K562 (cell line): Measurements from ENCODE around the gene NSUN6. TPM values are rescaled to one million over a fixed set of nuclear protein-coding genes. Genes with fewer than 3 reads are reported as not detected.

Source experiments
- ATAC-seq: fragments of 200-7000 bp; cut with Tn5 transposase; 3 replicates; pipeline ENCODE4 v1.9.1; 2020; ENCODE audit warnings: moderate library complexity
- BruUV-seq: library from RNA; stranded (reverse); fragments of 400-500 nt; replicated peaks from 2 replicates; lab custom pipeline; 2021; lab: Mats Ljungman, UMichigan
- CTCF ChIA-PET: fragments of 300-600 bp; formaldehyde crosslinking; extraction: SDS; loops from one replicate; lab custom pipeline; 2021; ENCODE audit warnings: low intra/inter-chr PET ratio; lab: Yijun Ruan, JAX
- POLR2A ChIA-PET: fragments of 300-600, 350-650 bp; sonication (Branson Sonifier 250); formaldehyde crosslinking; extraction: SDS; loops from one replicate; lab custom pipeline; 2021; ENCODE audit warnings: antibody characterized with exemption, inconsistent platforms; lab: Yijun Ruan, JAX
- DNase-seq, 4 experiments: peaks; one replicate each; pipeline versions ENCODE4 v3.0.0 to v3.0.0-alpha.2; 2011 to 2018; ENCODE audit warnings: low spot score in 3 of 4, mixed read lengths in 3 of 4; ENCODE audit errors: extremely low read depth in 1 of 4
- FAIRE-seq: peaks from 2 replicates; lab custom pipeline; 2011; peaks lifted over from hg19 to GRCh38; lab: Jason Lieb, UNC
- H2AFZ ChIP-seq: 2 replicates; pipeline ENCODE4 v1.6.0; 2011; ENCODE audit warnings: low read depth, low read length, control low read depth, inconsistent platforms
- H3K27ac ChIP-seq: fragments of 200-600 bp; 3 replicates; pipeline ENCODE4 v1.8.0; 2011; ENCODE audit warnings: low read depth, mild to moderate bottlenecking, control low read depth, inconsistent platforms, low read length, moderate library complexity, mixed read lengths; ENCODE audit errors: extremely low read depth
- H3K27me3 ChIP-seq, 2 experiments: fragments of 300-600 bp in 1 of 2; 2 replicates in 1 of 2; 3 replicates in 1 of 2; pipeline versions ENCODE4 v1.6.0 to v1.8.0; 2011; ENCODE audit warnings: inconsistent platforms in 2 of 2, low read length in 2 of 2, mild to moderate bottlenecking in 1 of 2, mixed read lengths in 1 of 2, moderate library complexity in 1 of 2; ENCODE audit not compliant: control insufficient read depth in 2 of 2, insufficient read depth in 2 of 2
- H3K36me3 ChIP-seq: fragments of 300-600 bp; 3 replicates; pipeline ENCODE4 v1.8.0; 2011; ENCODE audit warnings: mild to moderate bottlenecking, low read length, inconsistent platforms; ENCODE audit not compliant: control insufficient read depth, insufficient read depth
- H3K4me1 ChIP-seq, 2 experiments: fragments of 200-600 bp in 1 of 2; replicated peaks in 1 of 2; 2 replicates in 1 of 2; 3 replicates in 1 of 2; pipeline versions ENCODE4 v1.5.1 to v1.8.0; 2011; ENCODE audit warnings: inconsistent platforms in 2 of 2, low read length in 2 of 2, mild to moderate bottlenecking in 1 of 2, mixed read lengths in 1 of 2, moderate library complexity in 1 of 2; ENCODE audit not compliant: control insufficient read depth in 2 of 2, insufficient read depth in 2 of 2
- H3K4me2 ChIP-seq: 2 replicates; pipeline ENCODE4 v1.6.1; 2011; ENCODE audit warnings: low read length, control low read depth, inconsistent platforms, mixed read lengths; ENCODE audit not compliant: insufficient read depth
- H3K4me3 ChIP-seq: fragments of 200-600 bp; sonication (generic), shearing (Covaris generic); 2 replicates; pipeline ENCODE4 v1.5.1; 2016; ENCODE audit warnings: control low read depth, inconsistent platforms
- H3K79me2 ChIP-seq: fragments of 200-600 bp; 3 replicates; pipeline ENCODE4 v1.8.0; 2011; ENCODE audit warnings: low read length, inconsistent platforms; ENCODE audit not compliant: control insufficient read depth, insufficient read depth
- H3K9ac ChIP-seq, 2 experiments: 2 replicates each; pipeline versions ENCODE4 v1.6.0 to v1.6.1; 2011; ENCODE audit warnings: low read depth in 2 of 2, low read length in 2 of 2, control low read depth in 1 of 2, inconsistent platforms in 1 of 2, mild to moderate bottlenecking in 1 of 2, mixed read lengths in 1 of 2; ENCODE audit not compliant: insufficient read depth in 1 of 2
- H3K9me1 ChIP-seq: one replicate; pipeline ENCODE4 v1.6.0; 2011; ENCODE audit warnings: inconsistent platforms, mild to moderate bottlenecking, low read length, moderate library complexity; ENCODE audit not compliant: control insufficient read depth, insufficient read depth
- H3K9me3 ChIP-seq: replicated peaks from 2 replicates; pipeline ENCODE4 v1.5.1; 2011; ENCODE audit warnings: low read depth, low read length, inconsistent platforms; ENCODE audit not compliant: control insufficient read depth, insufficient read depth
- H4K20me1 ChIP-seq: replicated peaks from 2 replicates; pipeline ENCODE4 v1.6.1; 2011; ENCODE audit warnings: low read length, inconsistent platforms, mixed read lengths; ENCODE audit not compliant: control insufficient read depth, insufficient read depth
- ARID1B ChIP-seq: fragments of 450-650 bp; IDR thresholded peaks from 2 replicates; pipeline ENCODE4 v1.6.1; 2016; ENCODE audit warnings: antibody characterized with exemption, mild to moderate bottlenecking, inconsistent platforms
- EP300 ChIP-seq: IDR thresholded peaks from 2 replicates; pipeline ENCODE4 v1.6.1; 2012; ENCODE audit warnings: low read length, improper control_type of control experiment
- ESRRA ChIP-seq: fragments of 450-650 bp; IDR thresholded peaks from 2 replicates; pipeline ENCODE4 v1.6.1; 2014; ENCODE audit warnings: low read depth, mild to moderate bottlenecking, moderate library complexity, borderline replicate concordance
- FOXP4 ChIP-seq: sonication (generic); formaldehyde crosslinking; IDR thresholded peaks from 2 replicates; pipeline ENCODE4 v1.8.0; 2022; ENCODE audit warnings: mild to moderate bottlenecking, missing genetic modification reagents, borderline replicate concordance
- GMEB1 ChIP-seq: fragments of 250-450 bp; sonication (Bioruptor Pico); IDR thresholded peaks from 2 replicates; pipeline ENCODE4 v1.4.0; 2020; ENCODE audit warnings: mild to moderate bottlenecking
- L3MBTL2 ChIP-seq: fragments of 450-650 bp; IDR thresholded peaks from 2 replicates; pipeline ENCODE4 v1.6.1; 2016; ENCODE audit warnings: mild to moderate bottlenecking, moderate library complexity
- NR2C1 ChIP-seq, 2 experiments: fragments of 450-650 bp; IDR thresholded peaks; 2 replicates each; pipeline ENCODE4 v1.6.1; 2017; ENCODE audit warnings: mild to moderate bottlenecking in 2 of 2, antibody characterized with exemption in 1 of 2, inconsistent platforms in 1 of 2, missing compliant biosample characterization in 1 of 2, missing genetic modification characterization in 1 of 2
- NRF1 ChIP-seq, 2 experiments: fragments of 450-650 bp; IDR thresholded peaks in 1 of 2; conservative IDR thresholded peaks in 1 of 2; 2 replicates each; pipeline ENCODE4 v1.6.1; 2014; ENCODE audit warnings: mild to moderate bottlenecking in 2 of 2
- RBFOX2 ChIP-seq: fragments of 200-400 bp; formaldehyde crosslinking; IDR thresholded peaks from 2 replicates; pipeline ENCODE4 v1.6.1; 2017; ENCODE audit warnings: low read depth, mild to moderate bottlenecking, low read length, moderate library complexity
- SOX6 ChIP-seq: fragments of 450-650 bp; IDR thresholded peaks from 2 replicates; pipeline ENCODE4 v1.6.1; 2014; ENCODE audit warnings: mild to moderate bottlenecking
- YY1 ChIP-seq, 3 experiments: IDR thresholded peaks; 2 replicates each; pipeline ENCODE4 v1.6.1; 2011; ENCODE audit warnings: low read length in 2 of 3, mild to moderate bottlenecking in 2 of 3, moderate library complexity in 2 of 3, borderline replicate concordance in 1 of 3, control low read depth in 1 of 3, low read depth in 1 of 3; ENCODE audit not compliant: insufficient read depth in 3 of 3, insufficient replicate concordance in 2 of 3, control insufficient read depth in 1 of 3, insufficient read length in 1 of 3; ENCODE audit errors: extremely low read depth in 1 of 3
- ZBTB34 ChIP-seq: fragments of 250-450 bp; sonication (Bioruptor Pico); IDR thresholded peaks from 2 replicates; pipeline ENCODE4 v1.8.0; 2021; ENCODE audit warnings: mild to moderate bottlenecking, moderate library complexity
- ZKSCAN1 ChIP-seq: fragments of 150-350 bp; IDR thresholded peaks from 2 replicates; pipeline ENCODE4 v1.6.1; 2016; ENCODE audit warnings: low read depth, low read length
- ZNF197 ChIP-seq: fragments of 200-800 bp; sonication (Bioruptor generic); IDR thresholded peaks from 2 replicates; pipeline ENCODE4 v1.6.1; 2016; ENCODE audit warnings: low read depth, missing genetic modification characterization, missing compliant biosample characterization
- ZNF436 ChIP-seq: fragments of 250-450, 450-650 bp; sonication (Bioruptor Pico); formaldehyde crosslinking; IDR thresholded peaks from 2 replicates; pipeline ENCODE4 v1.7.0; 2020; ENCODE audit warnings: mild to moderate bottlenecking
- ZSCAN32 ChIP-seq: fragments of 450-650 bp; formaldehyde crosslinking; IDR thresholded peaks from 2 replicates; pipeline ENCODE4 v1.4.0; 2020; ENCODE audit warnings: mild to moderate bottlenecking, moderate library complexity
- WGBS: fragments of 100-300 bp; shearing (Covaris generic); methylation state at CpG from one replicate; pipeline ENCODE4 v1.1.6; 2016; ENCODE audit warnings: low coverage, mixed read lengths; ENCODE audit not compliant: insufficient coverage; ENCODE audit errors: missing lambda C conversion rate; 5-methylcytosine and 5-hydroxymethylcytosine counted together
- in situ Hi-C: fragments of 300-500 bp; cut with MboI; formaldehyde crosslinking; loops from 4 replicates; pipeline ENCODE4 v1.15.0; 2018; ENCODE audit warnings: inconsistent platforms, mixed read lengths
- intact Hi-C: fragments of 100-400 bp; cut with micrococcal nuclease; formaldehyde crosslinking; loops from 2 replicates; pipeline ENCODE4 v1.14.2; 2022
- polyA plus RNA-seq, 8 experiments: library from polyadenylated mRNA; depleted of rRNA in 4 of 8; stranded (reverse) in 5 of 8; unstranded in 3 of 8; fragments of >200 nt; fragmentation: Nextera tagmentation in 2 of 8; fragmentation: Illumina TruSeq in 1 of 8; extraction: Ambion mirVana in 2 of 8; extraction: Trizol in 1 of 8; gene quantifications; 2 replicates each; pipeline versions ENCODE4 v1.2.1 to v1.2.3, GENCODE V29; 2011 to 2014; ENCODE audit warnings: inconsistent platforms in 1 of 8, missing spikeins in 1 of 8
- total RNA-seq, 7 experiments: library from RNA; depleted of rRNA in 6 of 7; stranded (reverse); fragments of >200 nt in 6 of 7; fragmentation: Illumina TruSeq in 2 of 7; extraction: Trizol in 2 of 7; gene quantifications; 2 replicates each; pipeline versions ENCODE4 v1.2.1 to v1.2.3, GENCODE V29; 2011 to 2021; ENCODE audit warnings: low replicate concordance in 1 of 7

Gene NSUN6
- total and polyA plus RNA-seq, 9 of the 15 experiments (the other 6 are each of a cell fraction or from before 2014, with no cell fraction given): 12.5 to 33.1 (median 24.2) TPM

GRCh38 chr10:18582803-18583202 lies 68.6 kb downstream of the NSUN6 start:
- Histone ChIP-seq H3K4me3 (no peak overlapping the region), H3K79me2 (no peaks in the 10 kb centered on the region), H3K36me3 (peaks cover 53% of the 10 kb centered on the region), H2AFZ (peak overlapping the region; percentile 71), H3K27ac (peak overlapping the region; percentile 73), H3K27me3 (no peaks in the 10 kb centered on the region), H3K4me1 (peaks cover 5 to 25% of the 10 kb centered on the region in 2 experiments; a peak in 4 of 5 replicates), H3K4me2 (peak overlapping the region; percentile 60), H3K9me3 (peaks cover 8% of the 10 kb centered on the region; the same call in 1 of the 2 replicates), H3K9ac (peak overlapping the region in 1 of 2 experiments; percentile 15; a peak in 1 of 4 replicates), H4K20me1 (no peaks in the 10 kb centered on the region), H3K9me1 (no peaks in the 10 kb centered on the region)
- peak; percentile 74 for FAIRE-seq
- WGBS: 20% methylated on average over 3 of the region's 3 CpGs
- ChIA-PET CTCF (no interaction called here), POLR2A (no interaction called here)
- in situ Hi-C loops: loop anchor here (5.0 kb wide), 1 partner anchor 46 kb away; no protein-coding TSS in a partner anchor
- ATAC-seq: peak; percentile 89
- DNase-seq: peak in 1 of 4 experiments; percentile 63
- BruUV-seq: no TSS peak
- intact Hi-C loops: loop anchor here (1.0 kb wide), 1 partner anchor 68 kb away; the partner anchor contains the start of gene NSUN6
- TF ChIP-seq ZNF436 (CRISPR knock-in tag) (no peak), YY1 (IDR thresholded peaks at IDR 0.05; ENCODE audit: borderline replicate concordance in 1 of 3, control insufficient read depth in 1 of 3, extremely low read depth in 1 of 3, insufficient read depth in 3 of 3, insufficient read length in 1 of 3, insufficient replicate concordance in 2 of 3, low read depth in 1 of 3, low read length in 2 of 3) (peak; percentile 18 to 66 (median 19)), ZKSCAN1 (no peak), EP300 (0 out of 2 replicates have a peak, but pooled peaks have one; percentile 17), NR2C1 (IDR thresholded peaks at IDR 0.05) (no peak), NR2C1 (tag; IDR thresholded peaks at IDR 0.05) (no peak), NRF1 (conservative IDR thresholded peaks at IDR 0.05 in 1 of 2, IDR thresholded peaks at IDR 0.05 in 1 of 2) (0 out of 4 replicates have a peak, but pooled peaks of 1 of the 2 experiments have one; percentile 18), ZBTB34 (peak; percentile 85), ESRRA (peak; percentile 85; the same call in 1 of the 2 replicates), SOX6 (peak; percentile 48; the same call in 1 of the 2 replicates), FOXP4 (no peak), RBFOX2 (no peak), ZSCAN32 (CRISPR knock-in tag) (no peak), ARID1B (peak; percentile 60; the same call in 1 of the 2 replicates), ZNF197 (CRISPR knock-in tag) (no peak), L3MBTL2 (peak; percentile 26; the same call in 1 of the 2 replicates), GMEB1 (no peak)
